NCI-H345 (cell line): Measurements from ENCODE around the gene PRC1.
"Not testable (repeated sequence)": the region's sequence is repeated elsewhere in the genome, so short reads cannot be mapped to it uniquely, and the experiment has no call there.

Source experiments
- DNase-seq: peaks from one replicate; lab custom pipeline; 2025; lab: John Stamatoyannopoulos, UW

PRC1 gene

GRCh38 chr15:90994417-90995311, at the start of gene PRC1:
PRC1 (minus strand) TSS chr15:90994535; CDS start chr15:90994417, 118 bp downstream.
- DNase-seq = peak; percentile 98

- DNase-seq = no peak
Measured at GRCh38 chr15:91043202-91043874, 49.0 kb upstream of the PRC1 start.

DNA sequence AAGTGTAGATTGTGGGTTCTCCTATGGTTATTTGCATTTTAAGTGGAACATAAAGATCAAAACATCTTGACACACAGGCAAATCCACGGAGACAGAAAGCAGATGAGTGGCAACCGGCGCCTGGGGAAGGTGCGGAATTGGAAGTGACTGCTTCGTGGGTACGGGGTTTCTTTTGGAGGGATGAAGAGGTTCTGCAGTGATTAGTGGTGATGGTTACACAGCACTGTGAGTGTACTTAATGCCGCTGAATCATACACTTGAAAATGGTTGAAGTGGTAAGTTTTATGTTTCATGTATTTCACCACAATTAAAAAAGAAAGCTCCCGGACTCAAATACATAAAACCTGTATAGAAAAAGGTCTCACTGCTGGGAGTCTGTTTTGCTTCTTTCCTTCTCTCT, 46.5 kb upstream of the PRC1 start:
- no peak for DNase-seq

- DNase-seq = no peak
Measured at GRCh38 chr15:91039996-91040395, 45.7 kb upstream of the PRC1 start.

DNA sequence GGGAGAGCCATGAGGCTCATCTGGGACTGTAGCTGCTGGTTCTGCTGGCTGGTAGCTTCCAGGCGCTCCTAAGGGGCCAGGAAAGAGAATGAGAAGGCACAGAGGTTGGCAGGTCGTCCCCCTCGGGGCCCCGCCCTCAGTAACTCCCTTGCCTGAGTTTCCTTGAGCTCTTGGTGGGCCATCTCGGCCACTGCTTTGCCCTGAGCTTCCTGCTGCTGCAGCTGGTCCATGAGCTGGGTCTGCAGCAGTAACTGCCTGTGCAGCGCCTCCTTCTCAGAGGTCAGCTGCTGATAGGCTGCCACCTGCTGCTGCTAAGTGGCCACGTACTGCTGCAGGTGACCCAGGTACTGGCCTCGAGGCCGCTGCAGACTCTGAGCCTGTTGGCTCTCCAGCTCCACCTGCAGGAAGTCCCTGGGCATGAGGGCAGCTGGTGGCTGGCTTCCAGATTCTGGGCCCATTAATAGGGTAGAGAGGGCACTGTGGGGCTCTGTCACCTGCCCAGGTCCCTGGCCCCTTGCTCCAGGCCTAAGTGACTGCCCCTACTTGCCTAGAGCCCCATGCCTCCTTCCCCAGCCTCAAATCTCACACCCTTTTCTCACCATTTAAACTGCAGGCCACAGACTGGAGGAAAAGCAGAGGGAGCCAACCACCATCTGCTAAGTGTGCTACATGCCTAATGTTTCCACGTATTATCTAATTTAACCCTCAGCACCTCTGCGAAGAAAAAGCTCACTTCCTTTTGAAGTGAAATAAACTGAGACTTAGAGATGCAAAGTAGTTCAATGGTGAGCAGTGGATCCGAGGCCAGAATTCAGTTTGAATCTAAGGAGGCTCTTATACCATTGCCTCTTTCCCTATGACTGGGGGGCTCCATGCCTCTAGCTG, 38.8 kb upstream of the PRC1 start:
- peak; percentile 39 for DNase-seq

GRCh38 chr15:91031796-91032195, 37.5 kb upstream of the PRC1 start:
- DNase-seq = no peak

GRCh38 chr15:91027677-91028076, 33.3 kb upstream of the PRC1 start:
- no peak for DNase-seq

GRCh38 chr15:91023720-91024119, 29.4 kb upstream of the PRC1 start:
- DNase-seq = no peak

DNA sequence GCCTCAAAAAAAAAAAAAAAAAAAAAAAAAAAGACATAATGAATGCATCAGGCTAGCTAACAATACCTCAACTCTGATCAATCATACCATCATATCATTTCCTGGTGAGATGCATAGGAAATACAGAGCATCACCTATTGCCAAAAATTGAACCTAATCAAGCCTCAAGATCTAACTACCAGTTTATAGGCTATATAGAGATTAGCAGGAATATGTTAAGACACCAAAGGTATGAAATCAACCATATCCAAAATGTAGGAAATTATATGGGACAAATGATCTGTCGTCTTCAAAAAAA, 28.4 kb upstream of the PRC1 start:
- DNase-seq = no peak

DNA sequence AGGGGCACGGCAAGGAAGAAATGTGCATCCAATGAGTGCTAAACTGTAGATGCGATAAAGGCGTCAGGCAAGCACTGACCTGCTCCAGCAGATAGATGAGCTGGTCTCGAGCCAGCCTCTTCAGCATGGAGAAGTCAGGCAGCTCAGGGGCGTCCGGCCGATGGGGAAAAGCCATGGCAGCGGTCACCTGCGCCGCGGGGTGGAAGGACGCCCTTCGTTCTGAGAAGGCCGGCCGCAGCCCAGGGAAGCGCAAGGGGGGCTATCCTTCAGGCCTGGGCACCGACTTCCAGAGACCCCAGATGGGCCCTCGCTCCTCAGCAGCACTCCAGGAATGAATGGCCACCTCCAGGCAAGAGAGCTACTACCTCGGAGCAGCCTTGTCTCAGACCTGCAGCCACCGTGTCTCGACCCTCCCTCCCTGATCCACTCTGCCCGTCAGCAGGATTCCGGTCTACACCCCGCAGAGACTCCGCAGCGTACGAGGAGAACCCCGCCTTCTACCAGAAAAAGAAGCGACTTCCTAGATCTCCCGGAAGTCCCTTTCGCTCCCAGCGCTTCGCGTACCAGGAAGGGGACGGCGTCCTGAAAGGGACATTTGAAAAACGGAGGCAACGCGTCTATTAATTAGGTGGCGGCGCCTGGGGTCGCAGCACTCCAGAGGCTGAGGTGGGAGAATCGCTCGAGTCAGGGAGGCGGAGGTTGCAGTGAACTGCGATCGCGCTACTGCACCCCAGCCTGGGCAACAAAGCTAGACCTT, 27.9 kb upstream of the PRC1 start, which contains the start of gene VPS33B:
VPS33B (minus strand) TSS at position 520 of the 757 bp plus-strand sequence; CDS start at position 175, 345 bp downstream.
- peak; percentile 87 for DNase-seq

DNA sequence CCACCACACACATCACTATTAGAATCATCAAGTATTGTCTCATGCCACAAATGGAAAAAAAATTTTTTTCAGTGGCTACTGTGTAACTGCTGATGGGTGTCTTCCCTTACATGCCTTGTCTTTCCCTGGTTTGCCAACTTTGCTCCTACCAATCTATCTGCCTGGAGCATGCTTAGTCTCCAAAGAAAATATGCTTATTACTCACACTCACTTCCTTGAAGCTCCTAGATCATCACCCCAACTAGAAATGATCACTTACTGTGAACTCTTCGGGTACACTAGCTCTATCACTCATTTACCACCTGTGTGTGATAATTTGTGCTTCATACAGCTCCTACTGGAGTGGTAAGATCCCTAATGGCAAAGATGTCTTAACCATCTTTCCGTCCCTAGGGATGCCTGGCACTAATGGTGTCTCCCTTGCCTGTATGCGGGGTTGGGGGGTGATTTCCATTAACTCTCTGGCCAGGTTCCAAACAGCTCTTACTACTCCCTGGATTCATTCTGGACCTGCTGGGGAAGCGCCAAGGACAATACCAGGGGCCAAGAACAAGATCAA, 27.3 kb upstream of the PRC1 start:
- DNase-seq = peak; percentile 38

DNA sequence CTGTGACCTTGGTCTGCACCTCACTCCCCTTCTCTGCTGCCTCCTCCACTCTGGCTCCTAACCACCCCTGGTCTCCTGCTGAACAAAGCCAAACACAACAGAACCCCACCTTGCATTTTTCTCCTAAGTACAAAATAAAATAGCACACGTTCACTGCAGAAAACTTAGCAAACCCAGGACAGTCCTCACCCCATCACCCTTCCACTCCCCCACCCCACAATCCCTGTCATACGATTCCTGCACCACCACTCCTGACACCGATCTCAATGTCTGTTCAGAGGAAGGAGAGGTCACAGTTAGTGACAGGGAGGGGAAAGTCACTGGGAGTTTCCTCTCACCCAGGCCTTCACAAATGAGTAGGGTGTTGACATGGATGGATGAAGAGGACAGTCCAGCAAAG, 23.8 kb upstream of the PRC1 start:
- DNase-seq = no peak

DNA sequence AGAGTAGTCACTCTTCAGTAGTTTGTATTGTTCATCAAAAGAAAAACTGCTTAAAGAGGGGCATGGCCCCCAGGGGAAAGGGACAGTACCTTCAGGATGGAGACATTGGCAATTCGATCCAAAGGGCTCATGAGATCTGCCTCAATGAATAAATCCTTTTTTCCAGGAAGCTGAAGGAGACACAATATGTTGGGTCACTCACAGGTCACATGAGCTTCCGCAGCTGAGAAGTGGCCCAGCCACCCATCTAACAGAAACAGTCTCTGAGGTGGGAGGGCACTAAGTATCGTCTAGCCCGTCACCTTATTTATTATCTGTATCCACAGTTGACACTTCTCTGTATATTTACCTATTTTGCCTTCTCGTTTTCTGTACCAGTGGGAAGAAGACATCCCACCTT, 23.4 kb upstream of the PRC1 start:
- no peak for DNase-seq

DNA sequence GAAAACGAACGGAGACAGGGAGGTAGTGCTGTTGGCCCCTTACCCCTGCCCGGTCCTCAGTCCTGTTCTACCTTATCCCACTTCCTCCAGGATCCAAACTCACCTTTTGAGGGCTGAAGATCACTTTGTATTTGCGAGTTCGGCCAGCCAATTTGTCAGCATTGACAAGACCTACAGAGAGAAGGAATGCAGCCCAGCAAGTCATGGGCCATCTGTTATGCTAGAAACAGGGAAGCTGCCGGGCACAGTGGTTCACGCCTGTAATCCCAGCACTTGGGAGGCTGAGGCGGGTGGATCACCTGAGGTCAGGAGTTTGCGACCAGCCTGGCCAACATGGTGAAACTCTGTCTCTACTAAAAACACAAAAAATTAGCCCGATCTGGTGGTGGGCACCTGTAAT, 19.4 kb upstream of the PRC1 start:
- DNase-seq = not testable (repeated sequence)

GRCh38 chr15:91007266-91007665, 12.9 kb upstream of the PRC1 start:
- DNase-seq = no peak

DNA sequence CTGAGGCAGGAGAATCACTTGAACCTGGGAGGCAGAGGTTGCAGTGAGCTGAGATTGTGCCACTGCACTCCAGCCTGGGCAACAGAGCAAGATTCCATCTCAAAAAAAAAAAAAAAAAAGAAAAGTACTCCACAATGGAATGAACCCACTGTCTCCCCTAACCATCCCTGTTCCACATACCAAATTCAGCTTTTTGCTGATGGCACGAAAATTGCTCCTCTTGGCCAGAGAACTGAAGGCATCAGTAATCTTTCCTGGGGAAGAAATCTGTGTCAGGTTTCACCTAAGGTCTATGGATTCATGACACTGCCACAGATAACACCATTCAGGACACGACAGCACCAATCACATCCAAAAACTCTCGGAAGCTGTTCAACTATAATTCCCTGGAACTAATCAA, 6.9 kb upstream of the PRC1 start:
- DNase-seq = no peak

DNA sequence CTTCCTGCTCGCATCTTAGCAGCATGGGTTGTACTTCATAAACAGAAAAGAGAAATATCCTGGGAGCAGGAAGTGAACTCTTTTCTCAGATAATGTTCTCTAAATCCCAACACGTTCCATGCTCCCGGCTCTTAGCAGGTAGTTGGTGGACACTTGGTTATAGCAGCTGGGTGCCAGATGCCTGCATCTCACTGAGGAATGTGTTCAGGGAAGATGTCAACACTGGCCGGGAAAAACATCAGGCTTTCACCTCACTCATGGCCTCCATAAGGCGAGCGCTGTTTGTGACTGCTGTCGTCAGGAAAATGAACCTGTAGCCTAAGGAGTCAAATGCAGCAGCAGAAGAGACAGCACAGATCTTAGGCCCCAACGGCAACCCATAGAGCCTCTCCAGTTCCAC, 4.4 kb upstream of the PRC1 start:
- DNase-seq = no peak

GRCh38 chr15:90994059-90994416, 297 bp downstream of the PRC1 start:
- DNase-seq = no peak

DNA sequence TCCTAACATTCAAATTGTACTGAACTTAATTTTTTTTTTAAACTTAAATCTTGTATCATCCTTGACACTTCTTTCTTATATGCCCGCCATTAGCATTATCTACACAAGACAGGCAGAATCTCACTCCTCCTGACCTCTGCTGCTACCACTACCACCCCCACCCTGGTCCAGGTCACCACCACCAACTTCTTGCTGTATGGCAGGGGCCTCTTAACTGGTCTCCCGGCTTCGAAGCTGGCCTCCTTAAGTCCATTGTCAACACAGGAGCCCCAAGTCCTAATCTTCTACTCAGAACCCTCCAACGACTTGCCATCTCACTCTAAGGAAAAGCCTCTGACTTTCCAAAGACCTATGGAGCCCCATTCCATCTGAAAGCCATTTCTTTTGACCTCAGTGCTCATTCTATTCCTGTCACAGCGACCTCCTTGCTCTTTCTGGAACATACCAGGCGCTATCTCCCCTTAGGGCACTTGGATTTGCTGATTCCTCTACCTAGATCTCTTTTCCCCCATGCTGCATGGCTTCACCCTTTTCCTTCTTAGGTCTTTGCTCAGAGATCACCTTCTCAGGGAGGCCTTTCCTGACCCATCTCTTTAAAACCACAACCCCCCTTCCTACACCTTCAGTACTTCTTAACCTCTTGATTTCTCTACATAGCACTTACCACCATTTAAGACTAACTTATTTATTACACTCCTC, 2.6 kb downstream of the PRC1 start:
- no peak for DNase-seq

DNA sequence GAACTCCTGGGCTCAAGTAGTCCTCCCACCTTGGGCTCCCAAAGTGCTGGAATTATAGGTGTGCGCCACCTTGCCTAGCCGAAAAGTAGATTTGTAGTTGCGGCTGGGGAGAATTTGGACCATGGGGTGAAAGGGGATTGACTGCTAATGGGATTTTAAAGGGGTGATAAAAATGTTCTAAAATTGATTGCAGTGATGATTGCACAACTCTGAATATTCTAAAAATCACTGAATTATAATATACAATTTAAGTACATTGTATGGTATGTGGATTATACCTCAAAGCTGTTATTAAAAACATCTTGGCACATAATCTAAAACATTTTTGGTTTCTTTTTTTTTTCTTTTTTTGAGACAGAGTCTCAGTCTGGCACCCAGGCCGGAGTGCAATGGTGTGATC, 3.9 kb downstream of the PRC1 start:
- DNase-seq = no peak
